Colon (tissue), 2 donors: ENCODE measurements around the gene CFL1.
"Not testable (repeated sequence)": the region's sequence is repeated elsewhere in the genome, so short reads cannot be mapped to it uniquely, and the experiment has no call there.

Source experiments
- FAIRE-seq: peaks from 2 replicates; lab custom pipeline; 2012; peaks lifted over from hg19 to GRCh38; lab: Jason Lieb, UNC
- donor health status: control.
- donor health status: control.

CFL1 gene

GRCh38 chr11:65832231-65832630 is 25.7 kb downstream of the CFL1 start:
- not testable (repeated sequence) for FAIRE-seq

DNA sequence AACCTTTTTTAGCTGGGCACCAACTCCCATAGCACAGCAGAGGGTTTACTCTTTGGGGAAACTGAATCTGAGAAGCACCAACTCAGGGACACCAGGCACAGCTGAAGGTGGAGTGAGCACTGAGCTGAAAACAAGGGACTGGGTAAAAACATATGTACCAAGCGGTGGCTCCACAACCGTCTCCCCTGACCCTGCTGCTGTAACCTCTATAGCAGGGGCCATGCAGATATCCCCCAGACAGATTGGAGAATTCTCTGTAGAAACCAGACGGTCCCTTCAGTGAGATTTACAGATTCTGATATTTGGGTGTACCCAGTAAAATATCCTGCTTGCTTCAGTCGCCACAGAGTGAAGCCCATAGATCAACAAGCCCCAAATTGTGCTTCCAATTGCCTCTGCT is 28.5 kb downstream of the CFL1 start:
- FAIRE-seq, result no peak

GRCh38 chr11:65826984-65827735 is 30.8 kb downstream of the CFL1 start:
- FAIRE-seq, result no peak

DNA sequence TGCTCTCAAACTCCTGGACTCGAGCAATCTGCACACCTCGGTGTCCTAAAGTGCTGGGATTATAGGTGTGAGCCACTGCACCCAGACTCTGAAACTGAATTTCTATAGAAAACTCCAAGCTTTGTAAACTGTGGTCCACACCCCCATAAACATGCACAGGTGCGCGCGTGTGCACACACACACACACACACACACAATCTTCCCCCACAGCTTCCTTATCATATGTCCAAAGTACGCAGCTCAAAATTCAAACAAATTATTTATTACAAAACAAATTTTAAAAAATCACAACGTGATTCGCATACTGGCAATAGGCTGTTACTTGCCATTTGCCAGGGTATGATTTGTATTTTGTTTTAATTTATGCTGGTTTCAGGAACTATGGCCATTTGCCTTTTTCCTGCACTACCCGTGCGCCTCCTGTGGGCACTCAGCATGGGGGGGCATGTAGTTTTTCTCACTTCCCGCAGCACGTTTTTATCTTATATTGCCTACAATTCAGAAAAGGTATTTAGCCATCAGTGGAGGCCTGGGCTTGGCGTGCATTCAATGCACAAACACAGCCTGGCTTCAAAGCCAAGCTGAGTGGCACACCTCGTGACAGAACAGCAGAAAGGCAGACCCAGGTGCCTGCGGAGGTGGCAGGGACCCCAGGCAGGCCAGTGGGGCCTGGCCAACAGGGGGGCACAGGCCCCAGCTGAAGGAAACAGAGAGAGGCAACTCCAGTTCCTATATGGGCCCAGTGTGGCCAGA is 35.0 kb downstream of the CFL1 start:
- FAIRE-seq, result no peak

- FAIRE-seq, result no peak
Observed at GRCh38 chr11:65821107-65821506, 36.9 kb downstream of the CFL1 start.

- FAIRE-seq, result no peak
Observed at GRCh38 chr11:65817835-65818680, 39.9 kb downstream of the CFL1 start.

DNA sequence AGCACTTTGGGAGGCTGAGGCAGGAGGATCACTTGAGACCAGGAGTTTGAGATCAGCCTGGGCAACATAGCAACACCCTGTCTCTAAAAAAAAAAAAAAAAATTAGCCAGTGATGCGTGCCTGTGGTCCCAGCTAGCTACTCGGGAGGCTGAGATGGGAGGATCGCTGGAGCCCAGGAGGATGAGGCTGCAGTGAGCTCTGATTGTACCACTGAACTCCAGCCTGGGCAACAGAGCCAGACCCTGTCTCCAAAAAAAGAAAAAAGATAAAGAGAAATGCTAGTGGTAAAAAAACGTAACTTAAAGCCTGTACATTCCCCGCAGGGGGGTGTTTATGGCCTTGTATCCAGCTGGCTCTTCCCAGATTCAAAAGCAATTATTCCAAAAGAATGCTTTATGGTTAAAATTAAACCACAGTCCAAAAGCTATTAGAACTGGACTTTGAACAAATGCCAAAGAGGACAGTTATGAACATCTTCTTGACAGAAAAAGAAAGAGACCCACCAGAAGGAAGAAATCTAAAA is 40.6 kb downstream of the CFL1 start:
- FAIRE-seq, result no peak

DNA sequence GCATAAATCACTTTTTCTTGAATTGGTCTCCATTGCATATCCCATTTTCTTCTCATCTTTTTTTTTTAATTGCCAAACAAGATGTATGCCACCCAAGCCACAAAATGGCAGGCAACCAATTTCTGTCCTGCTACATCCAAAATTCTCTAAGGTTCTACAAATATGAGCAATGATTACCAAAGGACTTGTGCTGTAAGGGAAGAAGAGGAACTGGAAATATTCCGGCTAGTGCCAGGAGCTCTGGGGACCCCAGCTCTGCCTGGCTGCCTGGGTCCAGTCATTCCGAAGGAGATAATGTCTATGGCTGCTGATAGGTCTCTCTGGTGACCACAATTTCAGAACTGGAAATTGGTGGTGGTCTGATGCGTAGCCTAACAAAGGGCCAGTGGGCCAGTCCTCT is 41.3 kb downstream of the CFL1 start:
- no peak for FAIRE-seq

- no peak for FAIRE-seq
Observed at GRCh38 chr11:65814986-65815565, 42.9 kb downstream of the CFL1 start.

- FAIRE-seq, result no peak
Observed at GRCh38 chr11:65814131-65814985, 43.6 kb downstream of the CFL1 start.

DNA sequence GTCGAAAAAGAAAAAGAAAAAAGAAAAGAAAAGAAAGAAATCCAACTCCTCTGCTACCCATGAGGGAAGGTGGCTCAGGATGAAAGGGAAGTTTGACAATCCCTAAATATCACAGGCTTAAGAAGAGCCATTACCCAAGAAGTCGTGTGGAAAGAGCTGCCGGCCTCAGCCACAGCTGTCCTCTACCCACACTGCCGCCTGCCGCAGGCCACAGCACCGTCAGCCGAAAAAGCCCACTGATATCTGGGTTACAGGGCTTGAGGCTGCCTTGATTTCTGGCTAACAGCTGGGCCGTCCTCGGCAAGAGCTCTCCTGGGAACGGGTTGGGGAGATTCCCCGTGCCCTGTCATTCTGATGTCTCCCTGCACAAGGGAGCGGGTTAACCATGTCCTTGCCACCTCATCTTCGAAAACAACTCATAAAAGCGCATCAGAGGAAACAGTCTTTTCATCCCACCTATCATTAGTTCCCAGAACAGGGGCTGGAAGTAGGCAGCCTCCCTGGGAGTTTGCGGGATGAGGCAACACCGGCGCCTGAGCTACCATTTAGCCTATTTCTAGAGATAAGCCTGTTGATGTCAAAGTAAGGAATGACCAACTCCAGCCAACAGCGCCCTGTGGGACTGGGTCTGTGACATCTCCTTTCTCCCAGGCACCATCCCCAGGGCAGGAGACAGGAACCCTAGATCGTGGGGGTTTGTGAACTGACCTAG is 46.1 kb downstream of the CFL1 start:
- no peak for FAIRE-seq

- no peak for FAIRE-seq
Observed at GRCh38 chr11:65810046-65810868, 47.7 kb downstream of the CFL1 start.

DNA sequence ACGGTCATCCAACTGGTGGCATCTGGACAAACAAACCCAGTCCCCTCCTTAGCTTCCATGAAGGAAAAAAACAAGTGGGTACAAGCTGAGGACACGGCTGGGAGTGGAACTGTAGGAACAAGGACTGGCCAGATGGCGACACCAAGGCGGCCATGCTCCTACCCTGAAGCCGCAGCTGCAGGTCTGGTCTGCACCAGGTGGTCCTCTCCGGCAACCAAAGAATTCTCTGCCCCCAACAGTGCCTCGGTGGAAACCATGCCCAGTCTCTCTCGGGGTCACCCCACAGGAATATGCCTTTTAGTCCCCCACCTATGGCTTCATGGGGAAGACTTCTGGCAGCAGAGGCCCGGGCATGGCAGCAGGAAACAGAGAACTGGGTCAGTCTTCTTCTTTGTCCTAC is 48.5 kb downstream of the CFL1 start:
- no peak for FAIRE-seq

DNA sequence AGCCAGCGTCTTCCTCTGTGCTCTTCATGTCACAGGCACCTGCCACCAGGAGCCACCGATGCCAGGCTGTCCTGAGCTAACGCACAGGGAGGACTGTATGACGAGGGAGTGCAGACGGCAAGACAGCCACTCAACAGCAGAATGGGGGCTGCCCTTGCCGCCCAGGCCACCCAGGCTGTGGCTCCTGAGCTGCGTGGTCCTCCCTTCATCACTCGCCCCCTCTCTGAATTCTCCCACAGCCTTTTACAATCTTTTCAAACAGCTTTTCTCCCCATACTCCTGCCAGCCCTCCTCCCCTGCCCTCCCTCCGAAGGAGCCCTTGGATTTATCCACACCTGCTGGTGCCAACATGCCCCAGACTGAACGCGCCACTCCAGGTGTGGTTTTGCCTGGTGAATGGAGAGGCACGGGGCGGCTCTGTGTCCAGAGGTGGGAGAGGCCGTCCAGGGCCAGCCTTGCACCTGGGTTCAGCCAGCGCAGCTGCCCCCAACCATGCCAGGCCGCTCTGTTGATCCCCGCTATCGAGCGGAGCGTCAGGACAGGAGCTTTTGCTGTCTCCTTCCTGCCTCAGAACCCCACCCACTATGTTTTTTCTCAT is 49.1 kb downstream of the CFL1 start:
- FAIRE-seq, result no peak

DNA sequence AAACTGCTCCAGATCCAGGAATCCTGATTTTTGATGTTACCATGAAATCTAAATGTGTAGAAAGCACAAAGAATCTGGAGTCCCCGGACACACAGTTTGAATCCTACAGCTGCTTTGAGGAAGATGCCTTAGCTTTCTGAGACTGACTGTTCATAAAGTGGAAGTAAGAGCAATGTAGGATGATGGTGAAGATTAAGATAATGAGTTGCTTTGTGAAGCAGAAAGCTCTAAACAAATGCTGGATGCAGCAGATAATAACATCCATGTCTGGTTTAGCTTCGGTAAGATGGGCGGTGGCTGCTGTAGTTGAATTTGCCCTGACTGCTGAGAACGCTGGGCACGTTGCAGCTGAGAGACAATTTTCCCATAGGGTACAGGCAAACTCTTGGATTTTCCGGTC is 51.0 kb downstream of the CFL1 start:
- no peak for FAIRE-seq
